ENCODE data around the gene IRF4.
"Not testable (repeated sequence)": the region's sequence is repeated elsewhere in the genome, so short reads cannot be mapped to it uniquely, and the experiment has no call there.

The IRF4 gene

DNA sequence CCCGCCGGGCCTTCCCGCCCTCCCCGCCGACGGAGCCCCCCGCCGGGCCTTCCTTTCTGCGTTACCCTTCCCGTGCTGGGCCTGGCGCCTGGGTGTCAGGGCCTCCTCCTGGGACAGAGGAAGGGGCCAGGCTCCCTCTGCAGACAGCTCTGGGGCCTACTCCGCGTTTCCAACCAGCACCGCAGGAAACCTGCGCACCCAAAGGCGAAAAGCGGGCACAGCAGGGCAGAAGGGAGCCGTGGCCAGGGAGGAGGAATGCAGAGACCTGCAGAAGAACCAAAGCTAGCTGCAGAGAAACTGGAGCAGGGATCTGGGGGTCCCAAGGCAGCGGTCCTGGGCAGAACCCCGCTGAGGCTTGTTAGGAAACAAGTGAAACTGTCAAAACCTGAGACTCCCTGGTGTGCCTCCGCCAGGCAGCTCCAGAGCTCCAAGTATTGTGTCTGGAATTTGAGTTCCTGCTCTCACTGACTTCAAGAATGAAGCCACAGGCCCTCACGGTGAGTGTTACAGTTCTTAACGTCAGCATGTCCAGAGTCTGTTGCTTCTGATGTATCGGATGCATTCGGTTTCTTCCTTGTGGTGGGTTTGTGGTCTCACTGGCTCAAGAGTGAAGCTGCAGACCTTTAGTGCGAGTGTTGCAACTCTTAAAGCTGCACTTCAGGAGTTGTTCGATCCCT is 33.3 kb downstream of the IRF4 start:
- no peak overlapping the region for H3K4me3 ChIP-seq (ENCODE audit: low read depth, low read length)
- TF ChIP-seq, protein P1, sequence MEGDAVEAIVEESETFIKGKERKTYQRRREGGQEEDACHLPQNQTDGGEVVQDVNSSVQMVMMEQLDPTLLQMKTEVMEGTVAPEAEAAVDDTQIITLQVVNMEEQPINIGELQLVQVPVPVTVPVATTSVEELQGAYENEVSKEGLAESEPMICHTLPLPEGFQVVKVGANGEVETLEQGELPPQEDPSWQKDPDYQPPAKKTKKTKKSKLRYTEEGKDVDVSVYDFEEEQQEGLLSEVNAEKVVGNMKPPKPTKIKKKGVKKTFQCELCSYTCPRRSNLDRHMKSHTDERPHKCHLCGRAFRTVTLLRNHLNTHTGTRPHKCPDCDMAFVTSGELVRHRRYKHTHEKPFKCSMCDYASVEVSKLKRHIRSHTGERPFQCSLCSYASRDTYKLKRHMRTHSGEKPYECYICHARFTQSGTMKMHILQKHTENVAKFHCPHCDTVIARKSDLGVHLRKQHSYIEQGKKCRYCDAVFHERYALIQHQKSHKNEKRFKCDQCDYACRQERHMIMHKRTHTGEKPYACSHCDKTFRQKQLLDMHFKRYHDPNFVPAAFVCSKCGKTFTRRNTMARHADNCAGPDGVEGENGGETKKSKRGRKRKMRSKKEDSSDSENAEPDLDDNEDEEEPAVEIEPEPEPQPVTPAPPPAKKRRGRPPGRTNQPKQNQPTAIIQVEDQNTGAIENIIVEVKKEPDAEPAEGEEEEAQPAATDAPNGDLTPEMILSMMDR (IDR thresholded peaks at IDR 0.05; ENCODE audit: low read depth, low read length, missing control alignments) = no peak
- DNase-seq (ENCODE audit: low read depth) = no peak

DNA sequence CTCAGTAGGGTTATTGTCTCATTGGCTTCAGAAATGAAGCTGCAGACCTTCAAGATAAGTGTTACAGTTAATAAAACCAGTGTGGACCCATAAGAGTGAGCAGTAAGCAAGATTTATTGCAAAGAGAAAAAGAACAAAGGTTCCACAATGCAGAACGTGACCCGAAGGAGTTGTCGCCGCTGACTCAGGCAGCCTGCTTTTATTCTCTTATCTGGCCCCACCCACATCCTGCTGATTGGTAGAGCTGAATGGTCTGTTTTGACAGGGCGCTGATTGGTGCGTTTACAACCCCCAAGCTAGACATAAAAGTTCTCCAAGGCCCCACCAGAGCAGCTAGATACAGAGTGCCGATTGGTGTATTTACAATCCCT is 33.9 kb downstream of the IRF4 start:
- not testable (repeated sequence) for H3K4me3 ChIP-seq (ENCODE audit: low read depth, low read length); DNase-seq (ENCODE audit: low read depth)

DNA sequence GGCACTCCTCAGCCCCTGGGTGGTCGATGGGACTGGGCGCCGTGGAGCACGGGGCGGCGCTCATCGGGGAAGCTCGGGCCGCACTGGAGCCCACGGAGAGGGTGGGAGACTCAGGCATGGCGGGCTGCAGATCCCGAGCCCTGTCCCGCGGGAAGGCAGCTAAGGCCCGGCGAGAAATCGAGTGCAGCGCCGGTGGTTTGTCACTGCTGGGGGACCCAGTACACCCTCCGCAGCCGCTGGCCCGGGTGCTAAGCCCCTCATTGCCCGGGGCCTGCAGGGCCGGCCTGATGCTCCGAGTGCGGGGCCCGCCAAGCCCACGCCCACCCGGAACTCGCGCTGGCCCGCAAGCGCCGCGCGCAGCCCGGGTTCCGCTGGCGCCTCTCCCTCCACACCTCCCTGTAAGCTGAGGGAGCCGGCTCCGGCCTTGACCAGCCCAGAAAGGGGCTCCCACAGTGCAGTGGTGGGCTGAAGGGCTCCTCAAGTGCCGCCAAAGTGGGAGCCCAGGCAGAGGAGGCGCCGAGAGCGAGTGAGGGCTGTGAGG is 34.7 kb downstream of the IRF4 start:
- not testable (repeated sequence) for DNase-seq (ENCODE audit: low read depth); H3K4me3 ChIP-seq (ENCODE audit: low read depth, low read length)

DNA sequence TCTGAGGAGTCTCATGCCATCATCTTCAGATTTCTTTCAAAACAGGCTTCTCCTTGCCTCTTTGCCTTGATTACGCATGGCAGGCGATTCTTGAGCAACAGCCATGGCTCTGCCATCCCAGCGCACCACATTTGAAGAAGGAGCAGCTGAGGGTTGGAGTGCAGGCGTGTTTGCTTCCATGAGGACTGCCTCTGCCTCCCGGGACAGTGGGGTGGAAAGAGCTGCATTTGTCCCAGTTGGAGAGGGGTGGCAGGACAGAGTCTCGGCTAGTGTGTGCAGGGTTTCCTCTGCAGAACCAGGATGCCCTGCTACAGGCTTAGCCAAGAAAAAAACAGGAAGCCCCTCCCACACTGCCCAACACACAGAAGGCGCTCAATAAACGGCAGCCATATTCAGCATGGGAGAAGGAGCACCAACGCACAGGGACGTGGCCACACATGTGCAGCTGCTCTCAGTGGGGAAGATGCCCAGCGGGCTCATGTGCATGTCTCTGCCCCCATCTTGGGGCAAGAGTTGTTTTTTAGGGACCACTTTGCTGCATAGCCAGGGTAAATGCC is 36.6 kb downstream of the IRF4 start:
- TF ChIP-seq, protein P1 (IDR thresholded peaks at IDR 0.05; ENCODE audit: low read depth, low read length, missing control alignments) = no peak
- no peak overlapping the region for H3K4me3 ChIP-seq (ENCODE audit: low read depth, low read length)
- DNase-seq (ENCODE audit: low read depth) = no peak

DNA sequence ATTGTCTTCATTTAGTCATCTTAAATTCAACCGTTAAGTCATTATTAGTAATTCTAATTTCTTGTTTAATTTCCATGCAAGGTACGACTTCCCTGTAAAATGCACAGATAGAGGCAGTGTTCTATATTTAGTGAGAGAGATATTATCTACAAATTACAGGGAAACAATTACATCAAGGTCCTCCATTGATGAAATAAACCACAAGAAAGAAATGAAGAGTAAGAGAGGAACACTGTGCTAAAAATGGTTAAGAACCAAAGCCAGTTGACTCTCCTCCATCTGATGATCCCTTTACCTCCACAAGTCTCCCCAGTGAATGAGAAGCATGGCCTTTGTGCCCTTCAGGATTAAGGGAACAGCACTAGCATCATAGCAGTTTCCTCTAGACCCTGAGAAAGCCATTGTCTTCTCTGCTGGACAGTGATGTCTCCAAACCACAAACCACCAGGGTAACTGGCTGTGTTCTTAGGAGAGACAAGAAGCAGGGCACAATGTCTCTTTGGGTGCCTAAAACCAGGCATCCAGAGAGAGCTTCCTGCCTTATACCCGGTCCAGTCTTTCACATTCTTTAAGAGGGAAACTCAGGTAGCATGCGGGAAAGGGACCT is 38.1 kb downstream of the IRF4 start:
- DNase-seq (ENCODE audit: low read depth) = no peak
- H3K4me3 ChIP-seq (ENCODE audit: low read depth, low read length) = no peak overlapping the region
- TF ChIP-seq, protein P1 (IDR thresholded peaks at IDR 0.05; ENCODE audit: low read depth, low read length, missing control alignments) = no peak

DNA sequence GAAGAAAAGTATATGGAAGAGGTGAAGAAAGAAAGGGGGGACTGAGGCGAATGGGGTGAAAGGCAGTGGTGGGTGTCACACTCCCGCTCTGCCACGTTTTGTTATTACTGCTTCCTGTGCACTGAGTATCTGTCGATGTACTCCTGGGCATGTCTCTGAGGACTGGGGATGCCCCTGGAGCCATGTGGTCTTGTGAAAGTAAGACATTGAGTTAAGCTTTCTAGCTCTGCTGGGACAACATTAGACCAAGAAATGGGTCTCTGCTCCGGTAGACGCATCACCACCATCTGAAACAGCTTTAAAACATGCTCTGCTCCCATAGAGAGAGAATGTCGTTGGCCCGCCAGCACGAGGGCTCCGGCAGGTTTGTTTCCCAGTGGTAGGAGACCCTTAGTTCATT is 40.0 kb downstream of the IRF4 start:
- TF ChIP-seq, protein P1 (IDR thresholded peaks at IDR 0.05; ENCODE audit: low read depth, low read length, missing control alignments) = no peak
- DNase-seq (ENCODE audit: low read depth) = no peak
- H3K4me3 ChIP-seq (ENCODE audit: low read depth, low read length) = no peak overlapping the region

DNA sequence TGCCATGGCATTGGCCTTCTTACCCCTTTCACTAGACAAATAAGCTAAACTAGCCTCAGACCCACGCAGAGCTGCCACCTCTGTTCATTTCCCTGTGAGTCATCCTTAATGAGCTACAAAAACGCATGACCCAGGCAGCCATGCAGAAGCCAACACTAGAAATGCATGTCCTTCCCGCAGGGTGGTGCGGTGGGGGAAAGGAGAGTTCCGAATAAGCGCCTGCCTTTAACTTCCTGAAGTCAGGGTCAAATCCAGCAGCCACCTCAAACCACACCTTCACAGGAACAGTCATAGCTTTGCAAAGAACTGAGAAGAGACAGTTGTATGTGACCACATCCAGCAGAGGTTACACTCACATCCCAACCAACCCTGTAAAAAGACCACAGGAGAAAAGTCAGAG is 40.4 kb downstream of the IRF4 start:
- no peak for DNase-seq (ENCODE audit: low read depth)
- no peak overlapping the region for H3K4me3 ChIP-seq (ENCODE audit: low read depth, low read length)
- TF ChIP-seq, protein P1 (IDR thresholded peaks at IDR 0.05; ENCODE audit: low read depth, low read length, missing control alignments) = no peak

Measured in GM12864 (cell line).